CD4-positive, alpha-beta T cell (primary cell): ENCODE measurements around the gene MATN1. TPM values are rescaled to one million over a fixed set of nuclear protein-coding genes. Genes with fewer than 3 reads are reported as not detected.

ENCODE experiments used
- ATAC-seq: fragments of 200-7000 bp; cut with Tn5 transposase; one replicate; pipeline ENCODE4 v1.10.0; 2022; ENCODE audit warnings: mild to moderate bottlenecking; ENCODE audit not compliant: poor library complexity
- CTCF ChIA-PET: fragments of 350-600 bp; sonication (Branson Sonifier 250); formaldehyde crosslinking; loops from one replicate; lab custom pipeline; 2021; ENCODE audit warnings: antibody characterized with exemption, inconsistent platforms; lab: Charles Lee
- POLR2A ChIA-PET: fragments of 350-600 bp; sonication (Branson Sonifier 250); formaldehyde crosslinking; loops from one replicate; lab custom pipeline; 2021; ENCODE audit warnings: antibody characterized with exemption, inconsistent platforms; lab: Charles Lee
- DNase-seq, 14 experiments: peaks; one replicate each; pipeline ENCODE4 v3.0.0-alpha.2; 2013 to 2020; ENCODE audit warnings: mixed read lengths in 2 of 14
- H3K27ac ChIP-seq, 2 donors: one replicate each; pipeline versions ENCODE4 v1.5.1 to v1.7.0; 2013; ENCODE audit warnings: low read length in 2 of 2, low read depth in 1 of 2, mild to moderate bottlenecking in 1 of 2
- H3K27me3 ChIP-seq, 2 experiments: 1 replicate in 1 of 2; 2 replicates in 1 of 2; pipeline versions ENCODE4 v1.6.1 to v1.7.0; 2013; ENCODE audit warnings: low read length in 2 of 2, control low read depth in 1 of 2, mild to moderate bottlenecking in 1 of 2, moderate library complexity in 1 of 2; ENCODE audit not compliant: insufficient read depth in 2 of 2, control insufficient read depth in 1 of 2
- H3K36me3 ChIP-seq: one replicate; pipeline ENCODE4 v1.6.1; 2013; ENCODE audit warnings: low read length, control low read depth; ENCODE audit not compliant: insufficient read depth
- H3K4me1 ChIP-seq: one replicate; pipeline ENCODE4 v1.6.1; 2013; ENCODE audit warnings: low read length, control low read depth; ENCODE audit not compliant: insufficient read depth
- H3K4me3 ChIP-seq: one replicate; pipeline ENCODE4 v1.5.1; 2013; ENCODE audit warnings: mild to moderate bottlenecking, low read length, moderate library complexity
- H3K9me3 ChIP-seq, 2 experiments: 1 replicate in 1 of 2; 2 replicates in 1 of 2; pipeline versions ENCODE4 v1.6.1 to v1.7.0; 2013; ENCODE audit warnings: low read length in 2 of 2, mild to moderate bottlenecking in 2 of 2, control low read depth in 1 of 2, moderate library complexity in 1 of 2; ENCODE audit not compliant: control insufficient read depth in 1 of 2, insufficient read depth in 1 of 2
- H3K27ac Mint-ChIP-seq: one replicate; pipeline ENCODE4 v1.8.0; 2020; ENCODE audit warnings: mixed read lengths
- H3K27me3 Mint-ChIP-seq: one replicate; pipeline ENCODE4 v1.8.0; 2021; ENCODE audit warnings: mixed read lengths
- H3K36me3 Mint-ChIP-seq: one replicate; pipeline ENCODE4 v1.8.0; 2021; ENCODE audit warnings: low read depth, mixed read lengths
- H3K4me1 Mint-ChIP-seq: one replicate; pipeline ENCODE4 v1.8.0; 2021; ENCODE audit warnings: low read depth, mixed read lengths
- H3K4me3 Mint-ChIP-seq: one replicate; pipeline ENCODE4 v1.8.0; 2020; ENCODE audit warnings: mild to moderate bottlenecking, mixed read lengths
- H3K9me3 Mint-ChIP-seq: one replicate; pipeline ENCODE4 v1.8.0; 2020; ENCODE audit warnings: mixed read lengths
- intact Hi-C, 2 experiments: fragments of 100-400 bp; cut with DNase I in 1 of 2; cut with micrococcal nuclease in 1 of 2; formaldehyde crosslinking; loops; one replicate each; pipeline versions ENCODE4 v1.15.1 to v1.9.0; 2023 to 2025; cut with DNase I, micrococcal nuclease
- total RNA-seq, 174 experiments: library from RNA in 2 of 174; stranded (reverse) in 2 of 174; gene quantifications; one replicate each; pipeline ENCODE4 v1.2.3 and lab custom pipeline; 2021 to 2026
- TF ChIP-seq, protein P1 (sequence below): fragments of 200-600 bp; IDR thresholded peaks from one replicate; pipeline ENCODE4 v1.8.0; 2022; ENCODE audit warnings: antibody characterized with exemption, mild to moderate bottlenecking

The MATN1 gene
- total RNA-seq, 2 experiments from 2014 or later: 2.5 to 2.7 TPM

DNA sequence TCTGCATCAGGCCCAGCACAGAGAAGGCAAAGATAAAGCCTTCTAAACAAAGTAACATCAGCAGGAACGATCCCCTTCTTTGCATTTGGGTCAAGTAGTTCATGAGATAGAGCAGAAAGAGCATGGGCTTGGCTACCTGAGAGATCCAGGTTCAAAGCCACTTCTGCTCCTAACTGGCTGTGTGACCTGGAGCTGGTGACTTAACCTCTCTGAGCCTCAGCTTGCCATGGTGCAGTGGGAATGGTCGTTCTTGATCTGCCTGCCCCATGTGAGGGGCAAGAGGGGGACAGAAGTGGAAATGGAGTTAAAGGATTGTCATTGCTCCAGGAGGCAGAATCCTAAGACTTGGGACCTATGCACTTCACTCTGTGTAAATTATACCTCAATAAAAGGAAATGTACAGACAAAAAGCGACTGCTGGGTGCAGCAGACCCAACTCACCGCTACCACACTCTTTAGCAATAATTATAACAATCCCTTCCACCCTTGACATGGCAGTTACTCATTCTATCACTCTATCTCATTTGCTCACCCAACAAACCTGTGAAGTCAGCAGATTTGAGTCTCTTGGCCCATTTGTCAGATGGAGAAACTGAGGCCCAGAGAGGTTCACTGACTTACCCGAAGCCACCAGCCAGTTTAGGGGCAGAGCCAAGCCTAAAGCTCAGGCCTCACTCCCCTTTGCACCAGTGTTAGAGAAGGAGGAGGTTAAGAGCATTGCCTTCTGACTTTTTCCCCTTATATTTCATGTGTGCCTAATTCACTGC, 1.5 kb upstream of the MATN1 start:
- H3K36me3 Mint-ChIP-seq: peaks cover 48% of the 10 kb centered on the region
- DNase-seq: peak in 1 of 14 experiments; percentile 4
- Histone ChIP-seq H3K36me3 (peaks cover 32% of the 10 kb centered on the region), H3K4me1 (peaks cover 41% of the 10 kb centered on the region), H3K4me3 (no peak overlapping the region), H3K27me3 (no peaks in the 10 kb centered on the region), H3K27ac (no peak overlapping the region), H3K9me3 (no peaks in the 10 kb centered on the region)
- H3K27ac Mint-ChIP-seq: no peak overlapping the region
- ATAC-seq: no peak
- no peaks in the 10 kb centered on the region for H3K27me3 Mint-ChIP-seq
- POLR2A ChIA-PET: interaction anchor here (0.9 to 1.3 kb wide), 2 partner anchors 26 to 29 kb away, joined by 3 read pairs; no protein-coding TSS in a partner anchor
- no peaks in the 10 kb centered on the region for H3K9me3 Mint-ChIP-seq
- CTCF ChIA-PET: interaction anchor here (1.0 to 3.7 kb wide), 3 partner anchors 19 to 54 kb away, joined by 3 to 17 read pairs (median 3); no protein-coding TSS in a partner anchor
- H3K4me1 Mint-ChIP-seq: peaks cover 22% of the 10 kb centered on the region
- intact Hi-C loops: no loop called here
- H3K4me3 Mint-ChIP-seq: peak overlapping the region; percentile 25
- TF ChIP-seq, protein P1, sequence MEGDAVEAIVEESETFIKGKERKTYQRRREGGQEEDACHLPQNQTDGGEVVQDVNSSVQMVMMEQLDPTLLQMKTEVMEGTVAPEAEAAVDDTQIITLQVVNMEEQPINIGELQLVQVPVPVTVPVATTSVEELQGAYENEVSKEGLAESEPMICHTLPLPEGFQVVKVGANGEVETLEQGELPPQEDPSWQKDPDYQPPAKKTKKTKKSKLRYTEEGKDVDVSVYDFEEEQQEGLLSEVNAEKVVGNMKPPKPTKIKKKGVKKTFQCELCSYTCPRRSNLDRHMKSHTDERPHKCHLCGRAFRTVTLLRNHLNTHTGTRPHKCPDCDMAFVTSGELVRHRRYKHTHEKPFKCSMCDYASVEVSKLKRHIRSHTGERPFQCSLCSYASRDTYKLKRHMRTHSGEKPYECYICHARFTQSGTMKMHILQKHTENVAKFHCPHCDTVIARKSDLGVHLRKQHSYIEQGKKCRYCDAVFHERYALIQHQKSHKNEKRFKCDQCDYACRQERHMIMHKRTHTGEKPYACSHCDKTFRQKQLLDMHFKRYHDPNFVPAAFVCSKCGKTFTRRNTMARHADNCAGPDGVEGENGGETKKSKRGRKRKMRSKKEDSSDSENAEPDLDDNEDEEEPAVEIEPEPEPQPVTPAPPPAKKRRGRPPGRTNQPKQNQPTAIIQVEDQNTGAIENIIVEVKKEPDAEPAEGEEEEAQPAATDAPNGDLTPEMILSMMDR: no peak

DNA sequence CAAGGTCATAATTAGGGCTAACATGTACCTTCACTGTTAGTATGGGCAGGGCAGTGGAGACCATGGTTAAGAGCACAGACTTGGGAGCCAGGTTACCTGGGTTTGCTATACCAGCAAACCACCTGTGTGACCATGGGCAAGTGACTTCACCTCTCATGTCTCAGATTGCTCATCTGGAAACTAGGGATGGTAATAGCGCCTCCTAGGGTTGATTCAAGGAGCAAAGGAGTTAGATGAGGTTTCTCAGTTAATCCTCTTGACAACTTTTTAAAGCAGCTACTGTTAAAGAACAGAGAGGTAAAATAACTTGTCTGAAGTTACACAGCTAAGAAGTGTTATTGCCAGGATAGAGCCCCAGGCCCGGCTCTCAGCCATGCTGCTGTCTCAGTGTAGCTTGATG, 790 bp upstream of the MATN1 start:
- DNase-seq: no peak
- POLR2A ChIA-PET: interaction anchor here (0.9 kb wide), 1 partner anchor 26 kb away, joined by 3 read pairs; no protein-coding TSS in a partner anchor
- Histone ChIP-seq H3K9me3 (no peaks in the 10 kb centered on the region), H3K36me3 (peaks cover 32% of the 10 kb centered on the region), H3K4me1 (peaks cover 42% of the 10 kb centered on the region), H3K27me3 (no peaks in the 10 kb centered on the region), H3K27ac (no peak overlapping the region), H3K4me3 (no peak overlapping the region)
- CTCF ChIA-PET: interaction anchor here (1.0 to 3.7 kb wide), 3 partner anchors 20 to 56 kb away, joined by 3 to 17 read pairs (median 6); no protein-coding TSS in a partner anchor
- intact Hi-C loops: no loop called here
- no peaks in the 10 kb centered on the region for H3K27me3 Mint-ChIP-seq
- H3K4me1 Mint-ChIP-seq: peaks cover 28% of the 10 kb centered on the region
- peak overlapping the region; percentile 56 for H3K27ac Mint-ChIP-seq
- H3K36me3 Mint-ChIP-seq: peaks cover 48% of the 10 kb centered on the region
- TF ChIP-seq, protein P1: peak; percentile 24
- H3K4me3 Mint-ChIP-seq: peak overlapping the region; percentile 4
- H3K9me3 Mint-ChIP-seq: no peaks in the 10 kb centered on the region
- ATAC-seq: no peak

DNA sequence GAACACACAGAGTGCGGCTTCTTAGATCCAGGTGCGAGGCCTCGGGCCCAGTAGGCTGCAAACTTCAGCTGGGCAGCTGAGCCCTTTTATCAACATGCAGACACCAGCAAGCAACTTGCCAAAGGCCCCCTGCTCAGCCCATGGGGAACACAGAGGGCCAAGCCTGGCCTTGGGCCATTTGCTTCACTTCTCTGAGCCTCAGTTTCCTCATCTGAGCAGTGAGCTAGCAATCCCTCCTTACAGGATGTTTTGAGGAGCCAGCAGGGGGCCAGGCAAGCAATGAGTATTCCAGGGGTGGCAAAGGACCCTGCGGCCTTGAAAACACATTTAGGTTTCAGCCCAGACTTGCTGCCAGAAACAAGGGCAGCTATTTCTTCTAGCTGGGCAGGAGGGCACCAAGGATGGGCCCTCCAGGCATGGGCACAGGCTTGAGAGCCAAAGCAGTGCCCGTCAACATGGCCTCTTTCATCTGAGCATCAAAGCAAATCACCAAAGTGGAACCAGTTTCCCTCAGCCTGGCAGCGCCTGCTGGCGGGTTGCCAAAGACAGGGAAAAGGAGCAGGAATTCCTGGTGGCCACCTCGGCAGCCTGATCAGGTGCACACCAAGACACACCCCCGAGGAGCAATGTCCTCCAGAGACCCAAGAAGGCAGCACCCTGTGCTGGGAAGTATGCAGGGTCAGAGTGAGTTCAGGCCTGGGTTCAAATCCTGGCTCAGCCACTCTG, 1.4 kb downstream of the MATN1 start:
- Mint-ChIP-seq H3K27ac (no peak overlapping the region), H3K4me1 (peaks cover 39% of the 10 kb centered on the region), H3K36me3 (peaks cover 50% of the 10 kb centered on the region), H3K9me3 (no peaks in the 10 kb centered on the region), H3K4me3 (no peak overlapping the region), H3K27me3 (no peaks in the 10 kb centered on the region)
- H3K36me3 ChIP-seq: peaks cover 32% of the 10 kb centered on the region
- CTCF ChIA-PET: interaction anchor here (5.6 kb wide), 1 partner anchor 57 kb away, joined by 87 read pairs; no protein-coding TSS in a partner anchor
- H3K9me3 ChIP-seq: no peaks in the 10 kb centered on the region
- H3K27ac ChIP-seq: no peak overlapping the region
- peaks cover 56% of the 10 kb centered on the region for H3K4me1 ChIP-seq
- no peak for ATAC-seq
- intact Hi-C loops: loop anchor here in 1 of 2 experiments (2.0 kb wide), 1 partner anchor 21 kb away; no protein-coding TSS in a partner anchor
- DNase-seq: peak in 1 of 14 experiments; percentile 2
- POLR2A ChIA-PET: interaction anchor here (0.9 to 5.5 kb wide), 5 partner anchors 23 to 61 kb away, joined by 3 to 98 read pairs (median 60); partner anchors contain the start of gene LAPTM5
- H3K27me3 ChIP-seq: no peaks in the 10 kb centered on the region
- H3K4me3 ChIP-seq: no peak overlapping the region
- TF ChIP-seq, protein P1: no peak
